Esophagus squamous epithelium (tissue), 5 donors: Measurements from ENCODE around the gene RC3H1. TPM values are rescaled to one million over a fixed set of nuclear protein-coding genes. Genes with fewer than 3 reads are reported as not detected.

Source experiments
- DNase-seq: peaks from one replicate; lab custom pipeline; 2025; lab: John Stamatoyannopoulos, UW
- H3K27ac ChIP-seq, 4 donors: fragments of 200-600 bp; sonication (generic); one replicate each; pipeline ENCODE4 v1.5.1; 2016 to 2019; ENCODE audit warnings: mild to moderate bottlenecking in 1 of 4
- H3K27me3 ChIP-seq, 4 donors: fragments of 200-600 bp; sonication (generic); 1 replicate in 3 of 4; 2 replicates in 1 of 4; pipeline versions ENCODE4 v1.5.1 to v1.6.0; 2017 to 2021; ENCODE audit warnings: antibody characterized with exemption in 1 of 4
- H3K36me3 ChIP-seq, 3 donors: fragments of 200-600 bp; sonication (generic); one replicate each; pipeline ENCODE4 v1.5.1; 2016 to 2019
- H3K4me1 ChIP-seq, 3 donors: fragments of 200-600 bp; sonication (generic); one replicate each; pipeline ENCODE4 v1.5.1; 2017 to 2019
- H3K4me3 ChIP-seq, 4 donors: fragments of 200-600 bp; sonication (generic); 1 replicate in 3 of 4; 2 replicates in 1 of 4; pipeline ENCODE4 v1.5.1; 2016 to 2019; ENCODE audit warnings: mild to moderate bottlenecking in 2 of 4, moderate library complexity in 1 of 4
- H3K9me3 ChIP-seq, 3 donors: fragments of 200-600 bp; sonication (generic); one replicate each; pipeline ENCODE4 v1.5.1; 2016 to 2019
- CTCF ChIP-seq, 6 experiments: fragments of 450-650 bp in 4 of 6; fragments of 200-600 bp in 2 of 6; sonication (generic) in 2 of 6; IDR thresholded peaks; one replicate each; pipeline ENCODE4 v1.5.1; 2016 to 2019; ENCODE audit warnings: antibody characterized with exemption in 6 of 6, mild to moderate bottlenecking in 4 of 6, moderate library complexity in 4 of 6
- POLR2A ChIP-seq, 4 donors: fragments of 450-650 bp; IDR thresholded peaks; one replicate each; pipeline ENCODE4 v1.6.1; 2017; ENCODE audit warnings: antibody characterized with exemption in 4 of 4, mild to moderate bottlenecking in 4 of 4, moderate library complexity in 3 of 4
- WGBS, 2 donors: methylation state at CpG; one replicate each; pipeline ENCODE4 v1.1.5; 2018; 5-methylcytosine and 5-hydroxymethylcytosine counted together
- intact Hi-C: fragments of 100-400 bp; cut with DNase I; formaldehyde crosslinking; loops from one replicate; pipeline ENCODE4 v1.15.0; 2022
- small RNA-seq, 4 donors: library from RNA; depleted of rRNA; stranded (forward); fragments of <200 nt; gene quantifications; one replicate each; pipeline ENCODE3, GENCODE V24; 2016
- total RNA-seq, 4 donors: library from RNA; depleted of rRNA; stranded (reverse); fragments of >200 nt; gene quantifications; one replicate each; pipeline ENCODE4 v1.1.0, GENCODE V29; 2016
- donor health status: DM: yes; HTN: yes; CAD: no.

The RC3H1 gene
- total RNA-seq, 4 donors from 2014 or later = 19.6 to 31.9 (median 28.0) TPM

- Histone ChIP-seq H3K27me3 (no peaks in the 10 kb centered on the region), H3K9me3 (no peaks in the 10 kb centered on the region), H3K4me1 (no peaks in the 10 kb centered on the region), H3K27ac (no peak overlapping the region), H3K36me3 (peaks cover 6 to 38% (median 9%) of the 10 kb centered on the region in 3 donors), H3K4me3 (no peak overlapping the region)
- no peak for DNase-seq
- intact Hi-C loops = no loop called here
- 81 to 86% methylated on average over 4 of the region's 4 CpGs for WGBS, 2 donors
- TF ChIP-seq CTCF (IDR thresholded peaks at IDR 0.05) = no peak
- no peak for TF ChIP-seq POLR2A (IDR thresholded peaks at IDR 0.05)
Observed at GRCh38 chr1:173886746-173887611, 135.2 kb downstream of the RC3H1 start.

GRCh38 chr1:173884701-173885100 is 137.5 kb downstream of the RC3H1 start:
- 90 to 95% methylated on average over 5 of the region's 5 CpGs for WGBS, 2 donors
- H3K4me3 ChIP-seq = no peak overlapping the region
- no peaks in the 10 kb centered on the region for H3K9me3 ChIP-seq
- no peak for DNase-seq
- peaks cover 6 to 43% (median 9%) of the 10 kb centered on the region in 3 donors for H3K36me3 ChIP-seq
- intact Hi-C loops = no loop called here
- H3K4me1 ChIP-seq = no peaks in the 10 kb centered on the region
- TF ChIP-seq POLR2A (IDR thresholded peaks at IDR 0.05) (no peak), CTCF (IDR thresholded peaks at IDR 0.05) (no peak)
- no peaks in the 10 kb centered on the region for H3K27me3 ChIP-seq
- H3K27ac ChIP-seq = no peak overlapping the region

Small RNA genes lying within 50 kb of the gene (small RNA-seq; reads per million reads assigned to genes)
- gene RNA5SP67 = 0 to 0.60 (median 0.13) reads per million in 4 donors
- 0 reads per million in 4 donors for gene RNA5SP68

Other genes with a start within 250 kb of the RC3H1 start
- gene DARS2, start 197.7 kb downstream of the RC3H1 start, total RNA-seq = 10 to 100 TPM in 2 of 4 donors, 1 to 10 TPM in 2; 6.6 to 14.7 (median 9.9) TPM
- gene CENPL, start 197.5 kb downstream of the RC3H1 start, total RNA-seq = 10 to 100 TPM in 1 of 4 donors, 1 to 10 TPM in 3; 3.6 to 18.2 (median 7.5) TPM
- gene GAS5, start 154.4 kb downstream of the RC3H1 start, total RNA-seq = 100 to 1,000 TPM; 202 to 715 (median 315) TPM
- gene ZBTB37, start 154.0 kb downstream of the RC3H1 start, total RNA-seq = 1 to 10 TPM; 1.6 to 6.3 (median 3.3) TPM
- not detected for gene SERPINC1, start 105.0 kb downstream of the RC3H1 start, total RNA-seq
- 10 to 100 TPM; 35.7 to 45.6 (median 41.0) TPM for gene RABGAP1L, start 137.2 kb upstream of the RC3H1 start, total RNA-seq